Measurements from ENCODE around the gene NDUFB4. TPM values are rescaled to one million over a fixed set of nuclear protein-coding genes. Genes with fewer than 3 reads are reported as not detected.

Gene NDUFB4
- total RNA-seq, 2 experiments from 2014 or later, result 81.3 to 84.0 TPM

GRCh38 chr3:120572027-120572426, 24.1 kb upstream of the NDUFB4 start:
- no peak for TF ChIP-seq CTCF (IDR thresholded peaks at IDR 0.05)
- peaks cover 24% of the 10 kb centered on the region for H3K27me3 Mint-ChIP-seq
- Histone ChIP-seq H3K9me3 (ENCODE audit: control insufficient read depth in 1 of 2, insufficient read depth in 1 of 2, low read length in 2 of 2) (no peaks in the 10 kb centered on the region), H3K27me3 (ENCODE audit: control insufficient read depth in 1 of 2, insufficient read depth in 2 of 2, low read length in 2 of 2) (peaks cover 0 to 4% of the 10 kb centered on the region in 2 experiments), H3K4me3 (ENCODE audit: low read length) (no peak overlapping the region), H3K36me3 (ENCODE audit: insufficient read depth, low read length) (no peaks in the 10 kb centered on the region), H3K4me1 (ENCODE audit: insufficient read depth, low read length) (no peaks in the 10 kb centered on the region), H3K27ac (ENCODE audit: low read depth in 1 of 2, low read length in 2 of 2) (no peak overlapping the region)
- DNase-seq (no peak), ATAC-seq (ENCODE audit: poor library complexity) (no peak)
- no peak overlapping the region for H3K4me3 Mint-ChIP-seq
- no peaks in the 10 kb centered on the region for H3K36me3 Mint-ChIP-seq (ENCODE audit: low read depth)
- intact Hi-C loops (cut with DNase I, micrococcal nuclease), result no loop called here
- peaks cover 5% of the 10 kb centered on the region for H3K4me1 Mint-ChIP-seq (ENCODE audit: low read depth)
- no peak overlapping the region for H3K27ac Mint-ChIP-seq
- CTCF ChIA-PET, result no interaction called here
- POLR2A ChIA-PET, result no interaction called here
- H3K9me3 Mint-ChIP-seq, result no peaks in the 10 kb centered on the region

GRCh38 chr3:120587332-120587975, 8.7 kb upstream of the NDUFB4 start:
- intact Hi-C loops (cut with DNase I, micrococcal nuclease), result no loop called here
- H3K27me3 ChIP-seq (ENCODE audit: control insufficient read depth in 1 of 2, insufficient read depth in 2 of 2, low read length in 2 of 2), result no peaks in the 10 kb centered on the region
- Mint-ChIP-seq H3K4me1 (ENCODE audit: low read depth) (no peaks in the 10 kb centered on the region), H3K9me3 (no peaks in the 10 kb centered on the region), H3K4me3 (no peak overlapping the region), H3K27ac (no peak overlapping the region), H3K27me3 (no peaks in the 10 kb centered on the region), H3K36me3 (ENCODE audit: low read depth) (no peaks in the 10 kb centered on the region)
- no peaks in the 10 kb centered on the region for H3K9me3 ChIP-seq (ENCODE audit: control insufficient read depth in 1 of 2, insufficient read depth in 1 of 2, low read length in 2 of 2)
- H3K36me3 ChIP-seq (ENCODE audit: insufficient read depth, low read length), result no peaks in the 10 kb centered on the region
- TF ChIP-seq CTCF (IDR thresholded peaks at IDR 0.05), result no peak
- ATAC-seq (ENCODE audit: poor library complexity) (no peak), DNase-seq (no peak)
- no peaks in the 10 kb centered on the region for H3K4me1 ChIP-seq (ENCODE audit: insufficient read depth, low read length)
- no peak overlapping the region for H3K27ac ChIP-seq (ENCODE audit: low read depth in 1 of 2, low read length in 2 of 2)
- CTCF ChIA-PET, result no interaction called here
- no peak overlapping the region for H3K4me3 ChIP-seq (ENCODE audit: low read length)
- POLR2A ChIA-PET, result no interaction called here

GRCh38 chr3:120595788-120596115, 384 bp upstream of the NDUFB4 start:
- CTCF ChIA-PET, result interaction anchor here (1.1 to 4.9 kb wide), 5 partner anchors 28 to 247 kb away, joined by 4 to 38 read pairs (median 10); partner anchors contain the start of gene LRRC58
- Histone ChIP-seq H3K27ac (ENCODE audit: low read depth in 1 of 2, low read length in 2 of 2) (peak overlapping the region; percentile 94 to 95), H3K27me3 (ENCODE audit: control insufficient read depth in 1 of 2, insufficient read depth in 2 of 2, low read length in 2 of 2) (no peaks in the 10 kb centered on the region), H3K4me3 (ENCODE audit: low read length) (peak overlapping the region; percentile 88), H3K9me3 (ENCODE audit: control insufficient read depth in 1 of 2, insufficient read depth in 1 of 2, low read length in 2 of 2) (no peaks in the 10 kb centered on the region), H3K36me3 (ENCODE audit: insufficient read depth, low read length) (peaks cover 21% of the 10 kb centered on the region), H3K4me1 (ENCODE audit: insufficient read depth, low read length) (peaks cover 14% of the 10 kb centered on the region)
- Mint-ChIP-seq H3K36me3 (ENCODE audit: low read depth) (peaks cover 23% of the 10 kb centered on the region), H3K9me3 (no peaks in the 10 kb centered on the region), H3K4me1 (ENCODE audit: low read depth) (peaks cover 8% of the 10 kb centered on the region), H3K4me3 (peak overlapping the region; percentile 98), H3K27ac (no peak overlapping the region), H3K27me3 (no peaks in the 10 kb centered on the region)
- intact Hi-C loops (cut with DNase I, micrococcal nuclease), result loop anchor here (1.0 to 10.0 kb wide), 9 partner anchors 34 to 1239 kb away; partner anchors contain the start of genes EAF2 (in 1 of the 2), GSK3B (in 1 of the 2), GTF2E1 (in 1 of the 2) and IQCB1 (in 1 of the 2)
- POLR2A ChIA-PET, result interaction anchor here (0.6 to 3.6 kb wide), 21 partner anchors 12 to 1273 kb away, joined by 3 to 71 read pairs (median 4); partner anchors contain the start of genes GSK3B, GTF2E1, LRRC58 and RABL3
- DNase-seq, result no peak
- no peak for TF ChIP-seq CTCF (IDR thresholded peaks at IDR 0.05)
- no peak for ATAC-seq (ENCODE audit: poor library complexity)
